MCF 10A (cell line): ENCODE measurements around the gene SPPL3. TPM values are rescaled to one million over a fixed set of nuclear protein-coding genes. Genes with fewer than 3 reads are reported as not detected.

Experiments used
- BruUV-seq: library from RNA; stranded (reverse); fragments of 400-500 nt; replicated peaks from 2 replicates; lab custom pipeline; 2021; lab: Mats Ljungman, UMichigan
- CTCF ChIA-PET: fragments of 300-600 bp; sonication (Branson Sonifier 250); formaldehyde crosslinking; extraction: SDS; loops from one replicate; lab custom pipeline; 2021; ENCODE audit warnings: antibody characterized with exemption, inconsistent platforms; lab: Yijun Ruan, JAX
- POLR2A ChIA-PET: fragments of 300-600, 350-650 bp; sonication (Branson Sonifier 250); formaldehyde crosslinking; extraction: SDS; loops from one replicate; lab custom pipeline; 2020; ENCODE audit warnings: antibody characterized with exemption, inconsistent platforms; lab: Yijun Ruan, JAX
- DNase-seq: peaks from one replicate; pipeline ENCODE4 v3.0.0-alpha.2; 2018; ENCODE audit not compliant: unreplicated experiment
- H3K27ac Mint-ChIP-seq: one replicate; pipeline ENCODE4 v1.8.0; 2022; ENCODE audit warnings: mild to moderate bottlenecking, low read depth, mixed read lengths; ENCODE audit not compliant: unreplicated experiment
- H3K27me3 Mint-ChIP-seq: one replicate; pipeline ENCODE4 v1.8.0; 2022; ENCODE audit warnings: mixed read lengths; ENCODE audit not compliant: insufficient read depth, unreplicated experiment
- H3K36me3 Mint-ChIP-seq: one replicate; pipeline ENCODE4 v1.8.0; 2022; ENCODE audit warnings: mild to moderate bottlenecking, moderate library complexity, mixed read lengths; ENCODE audit not compliant: insufficient read depth, unreplicated experiment
- H3K4me1 Mint-ChIP-seq: one replicate; pipeline ENCODE4 v1.8.0; 2022; ENCODE audit warnings: mixed read lengths; ENCODE audit not compliant: insufficient read depth, unreplicated experiment
- H3K4me3 Mint-ChIP-seq: one replicate; pipeline ENCODE4 v1.8.0; 2022; ENCODE audit warnings: mild to moderate bottlenecking, moderate library complexity, mixed read lengths; ENCODE audit not compliant: unreplicated experiment
- H3K9me3 Mint-ChIP-seq: one replicate; pipeline ENCODE4 v1.8.0; 2022; ENCODE audit warnings: mixed read lengths; ENCODE audit not compliant: unreplicated experiment
- CTCF ChIP-seq: fragments of 200-600 bp; IDR thresholded peaks from one replicate; pipeline ENCODE4 v1.8.0; 2022; ENCODE audit warnings: antibody characterized with exemption, mild to moderate bottlenecking; ENCODE audit not compliant: unreplicated experiment
- intact Hi-C: fragments of 100-400 bp; cut with micrococcal nuclease; formaldehyde crosslinking; loops from 2 replicates; pipeline ENCODE4 v1.14.1; 2022
- total RNA-seq: library from RNA; stranded (reverse); gene quantifications from 2 replicates; pipeline ENCODE4 v1.2.3, GENCODE V29; 2022

The SPPL3 gene
- total RNA-seq, 1 experiment from 2014 or later: 32.6 TPM

GRCh38 chr12:120725659-120726509 lies 178.3 kb downstream of the SPPL3 start, which contains the start of gene ACADS:
Gene ACADS (plus strand): TSS chr12:120725826. CDS start chr12:120725886, 60 bp downstream.
- peaks cover 9% of the 10 kb centered on the region for H3K4me1 Mint-ChIP-seq
- H3K9me3 Mint-ChIP-seq: no peaks in the 10 kb centered on the region
- intact Hi-C loops: no loop called here
- H3K4me3 Mint-ChIP-seq: peak within 1 kb of the TSS; percentile 79
- H3K27ac Mint-ChIP-seq: no peak within 1 kb of the TSS
- peak; percentile 69 for DNase-seq
- peaks cover 27% of the 10 kb centered on the region for H3K36me3 Mint-ChIP-seq
- no peaks in the 10 kb centered on the region for H3K27me3 Mint-ChIP-seq
- POLR2A ChIA-PET: interaction anchor here (1.4 kb wide), 1 partner anchor 14 kb away, joined by 4 read pairs; no protein-coding TSS in a partner anchor
- no peak for TF ChIP-seq CTCF
- BruUV-seq: no TSS peak
- CTCF ChIA-PET: interaction anchor here (0.5 to 1.0 kb wide), 2 partner anchors 153 to 250 kb away, joined by 3 to 5 read pairs; no protein-coding TSS in a partner anchor

- Mint-ChIP-seq H3K9me3 (no peaks in the 10 kb centered on the region), H3K4me1 (peaks cover 16% of the 10 kb centered on the region), H3K27ac (no peak overlapping the region), H3K27me3 (no peaks in the 10 kb centered on the region), H3K36me3 (peaks cover 34% of the 10 kb centered on the region), H3K4me3 (peak overlapping the region; percentile 79)
- BruUV-seq: no TSS peak
- intact Hi-C loops: no loop called here
- POLR2A ChIA-PET: interaction anchor here (1.4 kb wide), 1 partner anchor 13 kb away, joined by 4 read pairs; no protein-coding TSS in a partner anchor
- TF ChIP-seq CTCF: no peak
- DNase-seq: no peak
- CTCF ChIA-PET: interaction anchor here (1.0 kb wide), 1 partner anchor 251 kb away, joined by 3 read pairs; no protein-coding TSS in a partner anchor
Observed at GRCh38 chr12:120725151-120725658, 179.0 kb downstream of the SPPL3 start.

GRCh38 chr12:120724720-120725119 lies 179.4 kb downstream of the SPPL3 start:
- H3K4me1 Mint-ChIP-seq: peaks cover 16% of the 10 kb centered on the region
- no peaks in the 10 kb centered on the region for H3K9me3 Mint-ChIP-seq
- peaks cover 39% of the 10 kb centered on the region for H3K36me3 Mint-ChIP-seq
- H3K27me3 Mint-ChIP-seq: no peaks in the 10 kb centered on the region
- CTCF ChIA-PET: no interaction called here
- POLR2A ChIA-PET: interaction anchor here (1.4 kb wide), 1 partner anchor 13 kb away, joined by 4 read pairs; no protein-coding TSS in a partner anchor
- peak overlapping the region; percentile 79 for H3K4me3 Mint-ChIP-seq
- no TSS peak for BruUV-seq
- no peak for DNase-seq
- intact Hi-C loops: no loop called here
- H3K27ac Mint-ChIP-seq: no peak overlapping the region
- no peak for TF ChIP-seq CTCF

GRCh38 chr12:120722784-120723183 lies 181.4 kb downstream of the SPPL3 start:
- TF ChIP-seq CTCF: no peak

More at GRCh38 chr12:120722784-120723183, 181.4 kb downstream of the SPPL3 start:
- DNase-seq: no peak
- intact Hi-C loops: no loop called here
- ChIA-PET CTCF (interaction anchor here (0.6 to 0.9 kb wide), 2 partner anchors 75 to 76 kb away, joined by 4 to 5 read pairs; no protein-coding TSS in a partner anchor), POLR2A (no interaction called here)
- Mint-ChIP-seq H3K9me3 (no peaks in the 10 kb centered on the region), H3K27ac (no peak overlapping the region), H3K4me1 (peaks cover 16% of the 10 kb centered on the region), H3K36me3 (peaks cover 54% of the 10 kb centered on the region), H3K4me3 (no peak overlapping the region), H3K27me3 (no peaks in the 10 kb centered on the region)
- BruUV-seq: no TSS peak
